ENCODE measurements around the gene HIBCH. TPM values are rescaled to one million over a fixed set of nuclear protein-coding genes. Genes with fewer than 3 reads are reported as not detected.

The HIBCH gene
- total and polyA plus RNA-seq, 2 experiments from 2014 or later = 25.7 to 42.3 TPM

DNA sequence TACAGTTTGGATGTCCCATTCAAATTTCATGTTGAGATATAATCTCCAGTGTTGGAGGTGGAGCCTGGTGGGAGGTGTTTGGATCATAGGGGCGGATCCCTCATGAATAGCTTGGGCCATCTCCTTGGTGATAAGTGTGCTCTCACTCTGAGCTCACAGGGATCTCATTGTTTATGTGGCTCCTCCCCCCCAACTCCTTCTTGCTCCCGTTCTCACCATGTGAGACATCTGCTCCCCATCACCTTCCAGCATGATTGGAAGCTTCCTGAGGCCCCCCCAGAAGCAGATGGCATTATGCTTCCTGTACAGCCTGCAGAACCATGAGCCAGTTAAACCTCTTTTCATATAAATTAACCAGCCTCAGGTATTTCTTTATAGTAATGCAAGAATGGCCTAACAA, 20.7 kb upstream of the HIBCH start (continued):
- TF ChIP-seq, protein P1, sequence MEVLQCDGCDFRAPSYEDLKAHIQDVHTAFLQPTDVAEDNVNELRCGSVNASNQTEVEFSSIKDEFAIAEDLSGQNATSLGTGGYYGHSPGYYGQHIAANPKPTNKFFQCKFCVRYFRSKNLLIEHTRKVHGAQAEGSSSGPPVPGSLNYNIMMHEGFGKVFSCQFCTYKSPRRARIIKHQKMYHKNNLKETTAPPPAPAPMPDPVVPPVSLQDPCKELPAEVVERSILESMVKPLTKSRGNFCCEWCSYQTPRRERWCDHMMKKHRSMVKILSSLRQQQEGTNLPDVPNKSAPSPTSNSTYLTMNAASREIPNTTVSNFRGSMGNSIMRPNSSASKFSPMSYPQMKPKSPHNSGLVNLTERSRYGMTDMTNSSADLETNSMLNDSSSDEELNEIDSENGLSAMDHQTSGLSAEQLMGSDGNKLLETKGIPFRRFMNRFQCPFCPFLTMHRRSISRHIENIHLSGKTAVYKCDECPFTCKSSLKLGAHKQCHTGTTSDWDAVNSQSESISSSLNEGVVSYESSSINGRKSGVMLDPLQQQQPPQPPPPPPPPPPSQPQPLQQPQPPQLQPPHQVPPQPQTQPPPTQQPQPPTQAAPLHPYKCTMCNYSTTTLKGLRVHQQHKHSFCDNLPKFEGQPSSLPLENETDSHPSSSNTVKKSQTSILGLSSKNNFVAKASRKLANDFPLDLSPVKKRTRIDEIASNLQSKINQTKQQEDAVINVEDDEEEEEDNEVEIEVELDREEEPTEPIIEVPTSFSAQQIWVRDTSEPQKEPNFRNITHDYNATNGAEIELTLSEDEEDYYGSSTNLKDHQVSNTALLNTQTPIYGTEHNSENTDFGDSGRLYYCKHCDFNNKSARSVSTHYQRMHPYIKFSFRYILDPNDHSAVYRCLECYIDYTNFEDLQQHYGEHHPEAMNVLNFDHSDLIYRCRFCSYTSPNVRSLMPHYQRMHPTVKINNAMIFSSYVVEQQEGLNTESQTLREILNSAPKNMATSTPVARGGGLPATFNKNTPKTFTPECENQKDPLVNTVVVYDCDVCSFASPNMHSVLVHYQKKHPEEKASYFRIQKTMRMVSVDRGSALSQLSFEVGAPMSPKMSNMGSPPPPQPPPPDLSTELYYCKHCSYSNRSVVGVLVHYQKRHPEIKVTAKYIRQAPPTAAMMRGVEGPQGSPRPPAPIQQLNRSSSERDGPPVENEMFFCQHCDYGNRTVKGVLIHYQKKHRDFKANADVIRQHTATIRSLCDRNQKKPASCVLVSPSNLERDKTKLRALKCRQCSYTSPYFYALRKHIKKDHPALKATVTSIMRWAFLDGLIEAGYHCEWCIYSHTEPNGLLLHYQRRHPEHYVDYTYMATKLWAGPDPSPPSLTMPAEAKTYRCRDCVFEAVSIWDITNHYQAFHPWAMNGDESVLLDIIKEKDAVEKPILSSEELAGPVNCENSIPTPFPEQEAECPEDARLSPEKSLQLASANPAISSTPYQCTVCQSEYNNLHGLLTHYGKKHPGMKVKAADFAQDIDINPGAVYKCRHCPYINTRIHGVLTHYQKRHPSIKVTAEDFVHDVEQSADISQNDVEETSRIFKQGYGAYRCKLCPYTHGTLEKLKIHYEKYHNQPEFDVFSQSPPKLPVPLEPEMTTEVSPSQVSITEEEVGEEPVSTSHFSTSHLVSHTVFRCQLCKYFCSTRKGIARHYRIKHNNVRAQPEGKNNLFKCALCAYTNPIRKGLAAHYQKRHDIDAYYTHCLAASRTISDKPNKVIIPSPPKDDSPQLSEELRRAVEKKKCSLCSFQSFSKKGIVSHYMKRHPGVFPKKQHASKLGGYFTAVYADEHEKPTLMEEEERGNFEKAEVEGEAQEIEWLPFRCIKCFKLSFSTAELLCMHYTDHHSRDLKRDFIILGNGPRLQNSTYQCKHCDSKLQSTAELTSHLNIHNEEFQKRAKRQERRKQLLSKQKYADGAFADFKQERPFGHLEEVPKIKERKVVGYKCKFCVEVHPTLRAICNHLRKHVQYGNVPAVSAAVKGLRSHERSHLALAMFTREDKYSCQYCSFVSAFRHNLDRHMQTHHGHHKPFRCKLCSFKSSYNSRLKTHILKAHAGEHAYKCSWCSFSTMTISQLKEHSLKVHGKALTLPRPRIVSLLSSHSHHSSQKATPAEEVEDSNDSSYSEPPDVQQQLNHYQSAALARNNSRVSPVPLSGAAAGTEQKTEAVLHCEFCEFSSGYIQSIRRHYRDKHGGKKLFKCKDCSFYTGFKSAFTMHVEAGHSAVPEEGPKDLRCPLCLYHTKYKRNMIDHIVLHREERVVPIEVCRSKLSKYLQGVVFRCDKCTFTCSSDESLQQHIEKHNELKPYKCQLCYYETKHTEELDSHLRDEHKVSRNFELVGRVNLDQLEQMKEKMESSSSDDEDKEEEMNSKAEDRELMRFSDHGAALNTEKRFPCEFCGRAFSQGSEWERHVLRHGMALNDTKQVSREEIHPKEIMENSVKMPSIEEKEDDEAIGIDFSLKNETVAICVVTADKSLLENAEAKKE (CRISPR knock-in tag; IDR thresholded peaks at IDR 0.05) = no peak
- no peak for TF ChIP-seq EZH2phosphoT487 (IDR thresholded peaks at IDR 0.05; ENCODE audit: unreplicated experiment)
- no peak for TF ChIP-seq JUNB (IDR thresholded peaks at IDR 0.05; ENCODE audit: unreplicated experiment)
- TF ChIP-seq ZNF331 (CRISPR knock-in tag; IDR thresholded peaks at IDR 0.05; ENCODE audit: low read depth) = no peak
- no peak for TF ChIP-seq CREB1 (CRISPR knock-in tag; IDR thresholded peaks at IDR 0.05; ENCODE audit: low read depth)
- TF ChIP-seq, protein P2, sequence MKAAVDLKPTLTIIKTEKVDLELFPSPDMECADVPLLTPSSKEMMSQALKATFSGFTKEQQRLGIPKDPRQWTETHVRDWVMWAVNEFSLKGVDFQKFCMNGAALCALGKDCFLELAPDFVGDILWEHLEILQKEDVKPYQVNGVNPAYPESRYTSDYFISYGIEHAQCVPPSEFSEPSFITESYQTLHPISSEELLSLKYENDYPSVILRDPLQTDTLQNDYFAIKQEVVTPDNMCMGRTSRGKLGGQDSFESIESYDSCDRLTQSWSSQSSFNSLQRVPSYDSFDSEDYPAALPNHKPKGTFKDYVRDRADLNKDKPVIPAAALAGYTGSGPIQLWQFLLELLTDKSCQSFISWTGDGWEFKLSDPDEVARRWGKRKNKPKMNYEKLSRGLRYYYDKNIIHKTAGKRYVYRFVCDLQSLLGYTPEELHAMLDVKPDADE (IDR thresholded peaks at IDR 0.05) = no peak
- no peak for TF ChIP-seq ZNF114 (CRISPR knock-in tag; IDR thresholded peaks at IDR 0.05)
- no peak for TF ChIP-seq NANOG (IDR thresholded peaks at IDR 0.05; ENCODE audit: borderline replicate concordance)
- no peak for TF ChIP-seq POLR2AphosphoS5 (IDR thresholded peaks at IDR 0.05; ENCODE audit: low read depth)
- TF ChIP-seq, protein P3, sequence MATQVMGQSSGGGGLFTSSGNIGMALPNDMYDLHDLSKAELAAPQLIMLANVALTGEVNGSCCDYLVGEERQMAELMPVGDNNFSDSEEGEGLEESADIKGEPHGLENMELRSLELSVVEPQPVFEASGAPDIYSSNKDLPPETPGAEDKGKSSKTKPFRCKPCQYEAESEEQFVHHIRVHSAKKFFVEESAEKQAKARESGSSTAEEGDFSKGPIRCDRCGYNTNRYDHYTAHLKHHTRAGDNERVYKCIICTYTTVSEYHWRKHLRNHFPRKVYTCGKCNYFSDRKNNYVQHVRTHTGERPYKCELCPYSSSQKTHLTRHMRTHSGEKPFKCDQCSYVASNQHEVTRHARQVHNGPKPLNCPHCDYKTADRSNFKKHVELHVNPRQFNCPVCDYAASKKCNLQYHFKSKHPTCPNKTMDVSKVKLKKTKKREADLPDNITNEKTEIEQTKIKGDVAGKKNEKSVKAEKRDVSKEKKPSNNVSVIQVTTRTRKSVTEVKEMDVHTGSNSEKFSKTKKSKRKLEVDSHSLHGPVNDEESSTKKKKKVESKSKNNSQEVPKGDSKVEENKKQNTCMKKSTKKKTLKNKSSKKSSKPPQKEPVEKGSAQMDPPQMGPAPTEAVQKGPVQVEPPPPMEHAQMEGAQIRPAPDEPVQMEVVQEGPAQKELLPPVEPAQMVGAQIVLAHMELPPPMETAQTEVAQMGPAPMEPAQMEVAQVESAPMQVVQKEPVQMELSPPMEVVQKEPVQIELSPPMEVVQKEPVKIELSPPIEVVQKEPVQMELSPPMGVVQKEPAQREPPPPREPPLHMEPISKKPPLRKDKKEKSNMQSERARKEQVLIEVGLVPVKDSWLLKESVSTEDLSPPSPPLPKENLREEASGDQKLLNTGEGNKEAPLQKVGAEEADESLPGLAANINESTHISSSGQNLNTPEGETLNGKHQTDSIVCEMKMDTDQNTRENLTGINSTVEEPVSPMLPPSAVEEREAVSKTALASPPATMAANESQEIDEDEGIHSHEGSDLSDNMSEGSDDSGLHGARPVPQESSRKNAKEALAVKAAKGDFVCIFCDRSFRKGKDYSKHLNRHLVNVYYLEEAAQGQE (IDR thresholded peaks at IDR 0.05; ENCODE audit: unreplicated experiment) = no peak
- no peak for TF ChIP-seq STAT1 (IDR thresholded peaks at IDR 0.05; ENCODE audit: unreplicated experiment)
- TF ChIP-seq EZH2 (IDR thresholded peaks at IDR 0.05; ENCODE audit: low read depth, unreplicated experiment) = no peak
